Measurements from ENCODE around the gene PAEP. TPM values are rescaled to one million over a fixed set of nuclear protein-coding genes. Genes with fewer than 3 reads are reported as not detected.

Gene PAEP
- total RNA-seq, 1 experiment from 2014 or later, result not detected

GRCh38 chr9:135596211-135596610, 34.7 kb downstream of the PAEP start:
- H3K4me3 Mint-ChIP-seq (ENCODE audit: unreplicated experiment), result no peak overlapping the region
- H3K27ac Mint-ChIP-seq (ENCODE audit: low read depth, unreplicated experiment), result no peak overlapping the region
- no peak for DNase-seq (ENCODE audit: unreplicated experiment)
- no peaks in the 10 kb centered on the region for H3K9me3 Mint-ChIP-seq (ENCODE audit: unreplicated experiment)
- no peaks in the 10 kb centered on the region for H3K36me3 Mint-ChIP-seq (ENCODE audit: insufficient read depth, unreplicated experiment)
- intact Hi-C loops (cut with micrococcal nuclease), result no loop called here
- BruUV-seq (replicated peaks), result no TSS peak
- CTCF ChIA-PET, result interaction anchor here (0.6 to 1.4 kb wide), 3 partner anchors 7 to 545 kb away, joined by 3 to 4 read pairs (median 3); no protein-coding TSS in a partner anchor
- peaks cover 88% of the 10 kb centered on the region for H3K27me3 Mint-ChIP-seq (ENCODE audit: insufficient read depth, unreplicated experiment)
- no peaks in the 10 kb centered on the region for H3K4me1 Mint-ChIP-seq (ENCODE audit: insufficient read depth, unreplicated experiment)
- POLR2A ChIA-PET, result interaction anchor here (0.6 to 1.0 kb wide), 2 partner anchors 215 to 330 kb away, joined by 3 to 4 read pairs; no protein-coding TSS in a partner anchor
- TF ChIP-seq CTCF (IDR thresholded peaks at IDR 0.05; ENCODE audit: unreplicated experiment), result no peak

DNA sequence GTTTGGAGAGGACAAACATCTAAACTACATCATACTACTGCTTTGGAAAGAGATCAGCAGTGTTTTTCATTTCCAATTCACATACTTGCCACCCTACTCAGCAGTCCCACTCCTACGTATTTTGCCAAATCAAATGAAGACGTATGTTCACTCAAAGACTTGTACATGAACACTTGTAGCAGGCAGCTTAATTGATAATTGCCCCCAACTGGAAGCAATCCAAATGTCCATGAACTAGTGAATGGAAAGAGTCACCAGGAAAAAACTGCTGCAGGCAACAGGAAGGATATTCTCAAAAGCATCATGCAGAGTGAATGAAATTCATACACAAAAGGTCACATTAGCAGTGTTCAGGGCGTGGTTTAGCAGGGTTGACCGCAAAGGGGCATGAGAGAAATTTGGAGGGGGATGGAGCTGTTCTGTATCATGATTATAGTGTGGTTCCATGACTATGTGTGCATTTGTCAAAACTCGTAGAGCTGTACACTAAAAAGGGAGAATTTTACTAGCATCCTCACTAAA, 38.8 kb downstream of the PAEP start:
- Mint-ChIP-seq H3K36me3 (ENCODE audit: insufficient read depth, unreplicated experiment) (no peaks in the 10 kb centered on the region), H3K4me1 (ENCODE audit: insufficient read depth, unreplicated experiment) (no peaks in the 10 kb centered on the region), H3K4me3 (ENCODE audit: unreplicated experiment) (no peak overlapping the region), H3K27me3 (ENCODE audit: insufficient read depth, unreplicated experiment) (peaks cover 65% of the 10 kb centered on the region), H3K9me3 (ENCODE audit: unreplicated experiment) (no peaks in the 10 kb centered on the region), H3K27ac (ENCODE audit: low read depth, unreplicated experiment) (no peak overlapping the region)
- no peak for DNase-seq (ENCODE audit: unreplicated experiment)
- CTCF ChIA-PET, result interaction anchor here (0.8 to 1.2 kb wide), 3 partner anchors 10 to 522 kb away, joined by 3 read pairs; no protein-coding TSS in a partner anchor
- POLR2A ChIA-PET, result no interaction called here
- intact Hi-C loops (cut with micrococcal nuclease), result loop anchor here (5.0 to 10.0 kb wide), 4 partner anchors 104 to 682 kb away; partner anchors contain the start of genes KCNT1 and UBAC1
- no peak for TF ChIP-seq CTCF (IDR thresholded peaks at IDR 0.05; ENCODE audit: unreplicated experiment)
- no TSS peak for BruUV-seq (replicated peaks)

DNA sequence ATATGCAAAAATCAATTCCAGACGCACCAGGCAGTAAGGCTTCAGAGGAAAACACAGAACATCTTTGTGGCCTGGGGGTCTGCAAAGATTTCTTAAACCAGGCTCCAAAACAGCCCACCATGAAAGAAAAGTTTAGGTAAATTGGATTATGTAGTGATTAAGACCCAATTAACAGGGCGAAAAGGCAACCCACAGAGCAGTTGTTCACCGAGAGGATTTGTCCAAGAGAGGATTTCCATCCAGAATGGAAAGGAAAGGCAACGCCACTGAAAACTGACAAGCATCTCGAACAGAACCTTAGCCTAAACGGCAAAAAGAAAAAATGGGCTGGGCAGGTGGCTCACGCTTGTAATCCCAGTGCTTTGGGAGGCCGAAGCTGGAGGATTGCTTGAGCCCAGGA, 40.4 kb downstream of the PAEP start:
- TF ChIP-seq CTCF (IDR thresholded peaks at IDR 0.05; ENCODE audit: unreplicated experiment), result no peak
- intact Hi-C loops (cut with micrococcal nuclease), result loop anchor here (5.0 to 10.0 kb wide), 4 partner anchors 103 to 680 kb away; partner anchors contain the start of genes KCNT1 and UBAC1
- no peak overlapping the region for H3K4me3 Mint-ChIP-seq (ENCODE audit: unreplicated experiment)
- DNase-seq (ENCODE audit: unreplicated experiment), result no peak
- no peaks in the 10 kb centered on the region for H3K36me3 Mint-ChIP-seq (ENCODE audit: insufficient read depth, unreplicated experiment)
- CTCF ChIA-PET, result interaction anchor here (0.7 to 1.8 kb wide), 8 partner anchors 13 to 527 kb away, joined by 3 to 5 read pairs (median 4); no protein-coding TSS in a partner anchor
- H3K9me3 Mint-ChIP-seq (ENCODE audit: unreplicated experiment), result no peaks in the 10 kb centered on the region
- POLR2A ChIA-PET, result no interaction called here
- H3K27ac Mint-ChIP-seq (ENCODE audit: low read depth, unreplicated experiment), result no peak overlapping the region
- H3K27me3 Mint-ChIP-seq (ENCODE audit: insufficient read depth, unreplicated experiment), result peaks cover 49% of the 10 kb centered on the region
- BruUV-seq (replicated peaks), result no TSS peak
- no peaks in the 10 kb centered on the region for H3K4me1 Mint-ChIP-seq (ENCODE audit: insufficient read depth, unreplicated experiment)

GRCh38 chr9:135602789-135603481, 41.4 kb downstream of the PAEP start:
- POLR2A ChIA-PET, result interaction anchor here (0.6 kb wide), 1 partner anchor 349 kb away, joined by 3 read pairs; no protein-coding TSS in a partner anchor
- Mint-ChIP-seq H3K4me3 (ENCODE audit: unreplicated experiment) (no peak overlapping the region), H3K4me1 (ENCODE audit: insufficient read depth, unreplicated experiment) (no peaks in the 10 kb centered on the region), H3K27ac (ENCODE audit: low read depth, unreplicated experiment) (no peak overlapping the region), H3K9me3 (ENCODE audit: unreplicated experiment) (no peaks in the 10 kb centered on the region), H3K27me3 (ENCODE audit: insufficient read depth, unreplicated experiment) (peaks cover 39% of the 10 kb centered on the region), H3K36me3 (ENCODE audit: insufficient read depth, unreplicated experiment) (no peaks in the 10 kb centered on the region)
- BruUV-seq (replicated peaks), result no TSS peak
- intact Hi-C loops (cut with micrococcal nuclease), result loop anchor here (5.0 to 10.0 kb wide), 4 partner anchors 102 to 679 kb away; partner anchors contain the start of genes KCNT1 and UBAC1
- CTCF ChIA-PET, result interaction anchor here (0.6 to 1.8 kb wide), 30 partner anchors 8 to 900 kb away, joined by 3 to 7 read pairs (median 4); partner anchors contain the start of gene UBAC1
- DNase-seq (ENCODE audit: unreplicated experiment), result peak; percentile 51
- peak; percentile 72 for TF ChIP-seq CTCF (IDR thresholded peaks at IDR 0.05; ENCODE audit: unreplicated experiment)
